Measurements from ENCODE around the gene PAK1.

Gene PAK1

GRCh38 chr11:77449784-77450183, 24.1 kb downstream of the PAK1 start:
- DNase-seq (ENCODE audit: extremely low read depth, low read depth): no peak
- TF ChIP-seq CTCF (IDR thresholded peaks at IDR 0.05; ENCODE audit: low read depth, low read length): no peak

- no peak for DNase-seq (ENCODE audit: extremely low read depth, low read depth)
- TF ChIP-seq CTCF (IDR thresholded peaks at IDR 0.05; ENCODE audit: low read depth, low read length): no peak
Observed at GRCh38 chr11:77449060-77449521, 24.8 kb downstream of the PAK1 start.

- no peak for TF ChIP-seq CTCF (IDR thresholded peaks at IDR 0.05; ENCODE audit: low read depth, low read length)
- DNase-seq (ENCODE audit: extremely low read depth, low read depth): no peak
Observed at GRCh38 chr11:77448269-77448668, 25.6 kb downstream of the PAK1 start.

- DNase-seq (ENCODE audit: extremely low read depth, low read depth): no peak
Observed at GRCh38 chr11:77446911-77447629, 26.8 kb downstream of the PAK1 start.

GRCh38 chr11:77444261-77444660, 29.6 kb downstream of the PAK1 start:
- TF ChIP-seq CTCF (IDR thresholded peaks at IDR 0.05; ENCODE audit: low read depth, low read length): no peak
- DNase-seq (ENCODE audit: extremely low read depth, low read depth): no peak

More at GRCh38 chr11:77446911-77447629, 26.8 kb downstream of the PAK1 start:
- no peak for TF ChIP-seq CTCF (IDR thresholded peaks at IDR 0.05; ENCODE audit: low read depth, low read length)

- no peak for TF ChIP-seq CTCF (IDR thresholded peaks at IDR 0.05; ENCODE audit: low read depth, low read length)
- no peak for DNase-seq (ENCODE audit: extremely low read depth, low read depth)
Observed at GRCh38 chr11:77442394-77443053, 31.4 kb downstream of the PAK1 start.

- TF ChIP-seq CTCF (IDR thresholded peaks at IDR 0.05; ENCODE audit: low read depth, low read length): no peak
- no peak for DNase-seq (ENCODE audit: extremely low read depth, low read depth)
Observed at GRCh38 chr11:77441426-77441825, 32.5 kb downstream of the PAK1 start.
